HK-2 (cell line): ENCODE data around the gene HOXD3.

Experiments
- DNase-seq: peaks from one replicate; pipeline ENCODE4 v3.0.0-alpha.2; 2018; ENCODE audit not compliant: unreplicated experiment

HOXD3 gene

DNA sequence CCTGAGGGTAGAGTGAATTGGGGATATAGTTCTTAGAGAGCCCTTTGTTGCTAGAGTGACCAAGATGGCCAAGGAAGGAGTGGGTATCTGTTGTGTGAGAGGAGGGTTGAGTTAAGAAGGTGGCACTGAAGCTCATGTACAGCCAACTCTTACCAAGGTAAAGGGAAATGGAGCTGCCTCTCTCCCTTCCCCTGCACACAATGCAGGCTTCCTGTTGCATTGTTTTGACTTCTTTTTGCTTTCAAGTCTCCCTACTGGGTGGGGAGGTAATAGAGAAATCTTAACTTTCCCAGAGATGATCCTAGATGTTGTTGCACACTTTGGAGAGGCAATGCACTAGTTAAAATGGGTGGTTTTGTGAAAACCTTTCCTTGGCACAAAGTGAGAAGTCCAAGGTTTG is 55.2 kb downstream of the HOXD3 start:
- no peak for DNase-seq

DNA sequence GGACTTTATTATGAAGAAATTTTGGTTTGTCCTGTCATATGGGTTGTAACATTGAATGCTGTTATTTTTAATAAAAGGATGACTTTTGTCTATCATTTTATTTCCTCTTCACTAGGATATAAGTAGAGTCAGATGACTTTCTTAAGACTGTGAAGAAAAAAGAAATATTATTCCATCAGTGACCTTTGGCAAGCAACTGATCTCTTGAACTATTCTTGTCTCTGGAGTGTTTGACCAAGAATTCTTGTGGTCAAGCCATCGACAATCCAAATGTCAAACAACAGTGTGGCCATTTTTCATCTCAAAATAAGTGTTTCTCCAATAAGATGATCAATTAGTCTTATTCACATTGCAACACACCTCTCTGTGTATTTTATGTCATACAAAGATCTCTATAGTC is 56.3 kb downstream of the HOXD3 start:
- DNase-seq, result no peak
